Right lobe of liver (tissue), 6 donors: ENCODE data around the gene SPATA2. TPM values are rescaled to one million over a fixed set of nuclear protein-coding genes. Genes with fewer than 3 reads are reported as not detected.

ENCODE experiments used
- ATAC-seq, 4 donors: fragments of 200-7000 bp; cut with Tn5 transposase; one replicate each; pipeline ENCODE4 v1.9.1; 2020; ENCODE audit warnings: mild to moderate bottlenecking in 4 of 4, moderate library complexity in 4 of 4
- DNase-seq, 3 donors: peaks; one replicate each; pipeline ENCODE4 v3.0.0-alpha.2; 2020
- H3K27ac ChIP-seq, 3 donors: fragments of 200-600 bp; one replicate each; pipeline ENCODE4 v1.8.0; 2022
- H3K27me3 ChIP-seq, 2 donors: fragments of 200-600 bp; one replicate each; pipeline ENCODE4 v1.8.0; 2022
- H3K36me3 ChIP-seq, 4 donors: fragments of 200-600 bp; sonication (generic) in 1 of 4; one replicate each; pipeline versions ENCODE4 v1.5.1 to v1.8.0; 2017 to 2022; ENCODE audit warnings: control low read depth in 1 of 4
- H3K4me1 ChIP-seq, 4 donors: fragments of 200-600 bp; sonication (generic) in 1 of 4; one replicate each; pipeline versions ENCODE4 v1.5.1 to v1.8.0; 2017 to 2022; ENCODE audit warnings: control low read depth in 1 of 4
- H3K4me3 ChIP-seq, 3 donors: fragments of 200-600 bp; one replicate each; pipeline ENCODE4 v1.8.0; 2022
- H3K9me3 ChIP-seq, 4 donors: fragments of 200-600 bp; sonication (generic) in 1 of 4; one replicate each; pipeline versions ENCODE4 v1.5.1 to v1.8.0; 2017 to 2022; ENCODE audit warnings: control low read depth in 1 of 4
- POLR2A ChIP-seq: fragments of 450-650 bp; IDR thresholded peaks from one replicate; pipeline ENCODE4 v1.6.1; 2017; ENCODE audit warnings: antibody characterized with exemption, mild to moderate bottlenecking
- WGBS: methylation state at CpG from one replicate; pipeline ENCODE4 v1.1.6; 2018; ENCODE audit warnings: low coverage, low lambda C conversion rate; ENCODE audit not compliant: insufficient coverage; ENCODE audit errors: missing lambda C conversion rate; 5-methylcytosine and 5-hydroxymethylcytosine counted together
- intact Hi-C, 2 donors: fragments of 100-400 bp; cut with DNase I; formaldehyde crosslinking; loops; one replicate each; pipeline versions ENCODE4 v1.11.2 to v1.14.1; 2022
- total RNA-seq, 6 experiments: library from RNA; depleted of rRNA in 2 of 6; stranded (reverse); fragments of >200 nt in 2 of 6; fragmentation: NEBNext Ultra II Directional in 3 of 6; extraction: Animal tissue kit (Norgen Biotek cat#: 25700) in 3 of 6; gene quantifications; one replicate each; pipeline versions ENCODE4 v1.1.0 to v1.2.4, GENCODE V29; 2016 to 2023
- TF ChIP-seq, protein P1 (sequence below), 4 donors: fragments of 200-600 bp in 3 of 4; fragments of 450-650 bp in 1 of 4; IDR thresholded peaks; one replicate each; pipeline versions ENCODE4 v1.5.1 to v1.8.0; 2016 to 2022; ENCODE audit warnings: antibody characterized with exemption in 4 of 4, mild to moderate bottlenecking in 2 of 4
- donor health status: DM: no; HTN: yes; CAD: no.
- donor health status: DM: no; HTN: no; CAD: no.
- donor health status: DM: no; HTN: no; CAD: no.
- donor health status: DM: no; HTN: yes; CAD: no.
- donor health status: DM: no; HTN: yes; CAD: no.

The SPATA2 gene
- total RNA-seq, 6 experiments from 2014 or later = 1.9 to 3.6 (median 2.9) TPM

DNA sequence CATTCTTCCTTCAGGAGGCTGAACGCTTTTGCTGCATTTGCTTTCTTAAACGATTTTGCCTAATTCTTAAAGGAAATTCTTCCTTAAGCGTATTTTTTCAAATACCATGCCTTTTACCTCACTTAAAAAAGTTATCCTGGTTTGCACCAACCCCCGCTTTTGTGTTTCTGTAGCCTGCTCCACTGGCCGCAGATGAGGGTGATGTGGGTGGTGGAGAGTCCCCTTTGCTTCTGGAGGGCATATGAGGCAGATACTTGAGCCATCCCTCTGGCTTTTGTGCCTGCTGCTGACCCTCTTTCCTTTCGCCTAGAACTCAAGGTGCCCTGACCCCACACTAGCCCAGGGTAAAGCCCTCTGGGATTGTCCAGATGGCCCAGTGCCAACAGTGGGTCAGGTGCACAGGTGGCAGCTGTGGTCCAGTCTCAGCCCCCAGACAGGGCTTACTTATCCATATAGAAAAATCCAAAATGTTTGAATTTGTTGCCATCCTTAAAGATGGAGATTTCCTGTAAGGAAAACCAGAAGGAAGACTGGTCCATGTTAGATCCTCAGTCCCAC, 43.9 kb downstream of the SPATA2 start:
- H3K9me3 ChIP-seq = no peaks in the 10 kb centered on the region
- no peak overlapping the region for H3K27ac ChIP-seq
- intact Hi-C loops = no loop called here
- H3K4me3 ChIP-seq = no peak overlapping the region
- H3K27me3 ChIP-seq = no peaks in the 10 kb centered on the region
- H3K36me3 ChIP-seq = peaks cover 0 to 11% (median 5%) of the 10 kb centered on the region in 4 donors
- WGBS = 93% methylated on average over 5 of the region's 6 CpGs
- no peak for ATAC-seq
- no peaks in the 10 kb centered on the region for H3K4me1 ChIP-seq
- DNase-seq = no peak
- TF ChIP-seq, protein P1, sequence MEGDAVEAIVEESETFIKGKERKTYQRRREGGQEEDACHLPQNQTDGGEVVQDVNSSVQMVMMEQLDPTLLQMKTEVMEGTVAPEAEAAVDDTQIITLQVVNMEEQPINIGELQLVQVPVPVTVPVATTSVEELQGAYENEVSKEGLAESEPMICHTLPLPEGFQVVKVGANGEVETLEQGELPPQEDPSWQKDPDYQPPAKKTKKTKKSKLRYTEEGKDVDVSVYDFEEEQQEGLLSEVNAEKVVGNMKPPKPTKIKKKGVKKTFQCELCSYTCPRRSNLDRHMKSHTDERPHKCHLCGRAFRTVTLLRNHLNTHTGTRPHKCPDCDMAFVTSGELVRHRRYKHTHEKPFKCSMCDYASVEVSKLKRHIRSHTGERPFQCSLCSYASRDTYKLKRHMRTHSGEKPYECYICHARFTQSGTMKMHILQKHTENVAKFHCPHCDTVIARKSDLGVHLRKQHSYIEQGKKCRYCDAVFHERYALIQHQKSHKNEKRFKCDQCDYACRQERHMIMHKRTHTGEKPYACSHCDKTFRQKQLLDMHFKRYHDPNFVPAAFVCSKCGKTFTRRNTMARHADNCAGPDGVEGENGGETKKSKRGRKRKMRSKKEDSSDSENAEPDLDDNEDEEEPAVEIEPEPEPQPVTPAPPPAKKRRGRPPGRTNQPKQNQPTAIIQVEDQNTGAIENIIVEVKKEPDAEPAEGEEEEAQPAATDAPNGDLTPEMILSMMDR (IDR thresholded peaks at IDR 0.05) = no peak
- TF ChIP-seq POLR2A = no peak

DNA sequence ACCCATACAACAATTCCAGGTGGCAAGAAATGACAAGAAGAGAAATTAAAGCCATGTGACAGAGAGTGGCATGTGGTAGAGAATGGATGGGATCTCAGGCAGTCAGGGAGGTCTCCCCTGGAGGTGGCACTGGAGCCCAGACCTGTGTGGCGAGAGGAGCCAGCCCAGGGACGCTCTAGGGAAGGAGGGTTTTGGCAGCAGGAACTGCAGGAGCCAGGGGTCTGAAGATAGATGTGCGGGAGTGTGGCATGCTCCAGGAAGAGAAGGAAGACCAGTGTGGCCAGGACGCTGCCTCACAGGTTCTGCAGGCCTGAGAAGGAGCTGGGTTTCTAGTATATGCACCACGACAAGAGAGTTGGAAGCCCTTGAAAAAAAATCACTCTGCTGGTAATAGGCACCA, 45.1 kb downstream of the SPATA2 start:
- Histone ChIP-seq H3K4me3 (no peak overlapping the region), H3K9me3 (no peaks in the 10 kb centered on the region), H3K27me3 (no peaks in the 10 kb centered on the region), H3K36me3 (peaks cover 0 to 22% (median 6%) of the 10 kb centered on the region in 4 donors), H3K27ac (no peak overlapping the region), H3K4me1 (no peaks in the 10 kb centered on the region)
- ATAC-seq (peak in 1 of 4 donors; percentile 33), DNase-seq (no peak)
- whole genome bisulfite sequencing = 95% methylated on average over 5 of the region's 5 CpGs
- TF ChIP-seq POLR2A = no peak
- TF ChIP-seq, protein P1 (IDR thresholded peaks at IDR 0.05) = no peak
- intact Hi-C loops = no loop called here

DNA sequence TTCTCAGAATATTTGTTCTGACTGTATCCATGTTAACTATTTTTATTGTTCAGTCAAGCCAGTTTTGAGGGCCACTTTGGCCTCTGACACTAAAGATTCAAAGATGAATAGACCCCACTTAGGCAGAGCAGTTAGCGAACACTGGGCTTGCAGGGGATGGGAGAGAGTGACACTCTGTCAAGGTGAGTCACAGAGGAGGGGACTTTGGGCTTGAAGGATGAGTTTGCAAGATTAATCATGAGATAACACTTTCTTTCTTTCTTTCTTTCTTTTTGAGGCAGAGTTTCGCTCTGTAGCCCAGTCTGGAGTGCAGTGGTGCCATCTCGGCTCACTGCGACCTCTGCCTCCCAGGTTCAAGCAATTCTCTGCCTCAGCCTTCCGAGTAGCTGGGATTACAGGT, 46.4 kb downstream of the SPATA2 start:
- H3K9me3 ChIP-seq = no peaks in the 10 kb centered on the region
- no peak overlapping the region for H3K4me3 ChIP-seq
- H3K27ac ChIP-seq = no peak overlapping the region
- TF ChIP-seq POLR2A = no peak
- TF ChIP-seq, protein P1 (IDR thresholded peaks at IDR 0.05) = no peak
- H3K36me3 ChIP-seq = peaks cover 0 to 32% (median 6%) of the 10 kb centered on the region in 4 donors
- H3K27me3 ChIP-seq = no peaks in the 10 kb centered on the region
- no peaks in the 10 kb centered on the region for H3K4me1 ChIP-seq
- ATAC-seq (no peak), DNase-seq (no peak)
- WGBS = 61% methylated on average over 3 of the region's 5 CpGs
- intact Hi-C loops = no loop called here

DNA sequence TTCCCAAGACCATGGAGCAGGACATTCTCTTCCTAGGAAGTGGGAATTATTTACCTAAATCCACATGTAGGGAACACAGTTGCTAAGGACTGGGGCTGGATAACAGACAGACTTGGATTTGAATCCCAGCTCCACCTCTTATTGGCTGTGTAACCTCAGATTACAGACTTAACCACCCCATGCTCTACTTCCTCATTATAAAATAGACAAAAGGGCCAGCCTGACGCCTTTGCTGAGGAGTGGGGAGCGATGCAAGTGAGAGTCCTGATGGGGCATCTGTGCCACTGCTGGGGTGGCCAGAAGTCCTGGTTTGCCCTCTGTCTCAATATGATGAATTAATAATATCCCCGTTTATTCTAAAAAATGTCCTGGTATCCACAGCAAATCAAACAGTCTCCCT, 46.8 kb downstream of the SPATA2 start:
- ATAC-seq = no peak

More for the DNA sequence above, 46.8 kb downstream of the SPATA2 start:
- DNase-seq = no peak
- intact Hi-C loops = no loop called here
- no peak overlapping the region for H3K4me3 ChIP-seq
- 59% methylated on average over 3 of the region's 3 CpGs for WGBS
- no peaks in the 10 kb centered on the region for H3K9me3 ChIP-seq
- H3K27me3 ChIP-seq = no peaks in the 10 kb centered on the region
- H3K4me1 ChIP-seq = no peaks in the 10 kb centered on the region
- no peak for TF ChIP-seq POLR2A
- TF ChIP-seq, protein P1 (IDR thresholded peaks at IDR 0.05) = no peak
- peaks cover 0 to 32% (median 6%) of the 10 kb centered on the region in 4 donors for H3K36me3 ChIP-seq
- no peak overlapping the region for H3K27ac ChIP-seq
